HG02571 (cell line): Measurements from ENCODE around the gene TRDN.
A peak's percentile ranks its signal among the peaks of the same experiment; 100 is the strongest.

ENCODE experiments used
- ATAC-seq: cut with Tn5 transposase; IDR thresholded peaks from one replicate; pipeline ENCODE4 v1.9.1; 2021; ENCODE audit warnings: mild to moderate bottlenecking, moderate library complexity; ENCODE audit not compliant: unreplicated experiment

The TRDN gene, protein sequence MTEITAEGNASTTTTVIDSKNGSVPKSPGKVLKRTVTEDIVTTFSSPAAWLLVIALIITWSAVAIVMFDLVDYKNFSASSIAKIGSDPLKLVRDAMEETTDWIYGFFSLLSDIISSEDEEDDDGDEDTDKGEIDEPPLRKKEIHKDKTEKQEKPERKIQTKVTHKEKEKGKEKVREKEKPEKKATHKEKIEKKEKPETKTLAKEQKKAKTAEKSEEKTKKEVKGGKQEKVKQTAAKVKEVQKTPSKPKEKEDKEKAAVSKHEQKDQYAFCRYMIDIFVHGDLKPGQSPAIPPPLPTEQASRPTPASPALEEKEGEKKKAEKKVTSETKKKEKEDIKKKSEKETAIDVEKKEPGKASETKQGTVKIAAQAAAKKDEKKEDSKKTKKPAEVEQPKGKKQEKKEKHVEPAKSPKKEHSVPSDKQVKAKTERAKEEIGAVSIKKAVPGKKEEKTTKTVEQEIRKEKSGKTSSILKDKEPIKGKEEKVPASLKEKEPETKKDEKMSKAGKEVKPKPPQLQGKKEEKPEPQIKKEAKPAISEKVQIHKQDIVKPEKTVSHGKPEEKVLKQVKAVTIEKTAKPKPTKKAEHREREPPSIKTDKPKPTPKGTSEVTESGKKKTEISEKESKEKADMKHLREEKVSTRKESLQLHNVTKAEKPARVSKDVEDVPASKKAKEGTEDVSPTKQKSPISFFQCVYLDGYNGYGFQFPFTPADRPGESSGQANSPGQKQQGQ

DNA sequence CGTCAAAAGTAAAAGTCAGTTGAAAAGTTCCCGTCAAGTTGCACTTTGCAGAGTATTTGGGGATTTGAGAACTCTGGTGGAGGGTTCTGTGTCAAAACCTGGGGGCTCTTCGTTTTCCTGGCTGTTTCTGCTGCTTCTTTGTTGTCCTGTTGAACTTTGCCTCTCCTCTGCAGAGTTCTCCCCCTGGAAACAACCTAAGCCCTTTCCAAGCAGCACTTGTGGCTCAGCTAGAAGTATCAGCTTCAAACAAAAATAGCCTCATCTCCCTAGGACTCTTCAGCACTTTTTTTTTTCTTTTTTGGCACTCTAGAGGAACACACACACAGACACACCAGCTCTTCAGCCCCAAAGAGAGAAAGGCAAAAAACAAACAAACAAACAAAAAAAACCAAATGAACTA, at the start of gene TRDN:
TRDN (minus strand) TSS at position 169 of the 400 bp plus-strand sequence. CDS start 175 bp downstream, outside the sequence.
- ATAC-seq, result no peak

DNA sequence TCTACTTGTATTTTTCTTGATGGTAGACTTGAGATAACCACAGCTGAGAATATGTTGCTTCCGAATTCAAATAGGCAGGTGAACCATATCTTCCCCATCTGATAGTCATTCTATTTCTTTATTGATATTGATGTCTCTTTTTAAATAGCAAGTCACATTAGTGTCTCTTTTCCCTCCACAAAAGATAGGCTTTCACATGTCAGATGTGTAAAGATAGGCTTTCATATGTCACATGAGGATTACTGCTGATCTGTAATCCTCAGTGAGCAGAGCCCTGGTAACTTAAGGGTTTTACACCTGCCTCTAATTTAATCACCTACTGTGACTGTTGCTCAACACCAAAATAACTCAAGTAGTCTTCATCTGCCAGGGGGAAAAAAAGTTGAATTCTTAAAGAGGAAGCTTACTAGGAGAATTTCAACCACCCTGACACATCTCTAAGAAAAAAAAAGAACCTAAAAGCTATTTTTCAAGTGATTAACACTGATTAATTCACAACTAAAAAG, 45.3 kb upstream of the TRDN start:
- ATAC-seq, result no peak

- no peak for ATAC-seq
Measured at GRCh38 chr6:123677897-123678296, 41.1 kb upstream of the TRDN start.

DNA sequence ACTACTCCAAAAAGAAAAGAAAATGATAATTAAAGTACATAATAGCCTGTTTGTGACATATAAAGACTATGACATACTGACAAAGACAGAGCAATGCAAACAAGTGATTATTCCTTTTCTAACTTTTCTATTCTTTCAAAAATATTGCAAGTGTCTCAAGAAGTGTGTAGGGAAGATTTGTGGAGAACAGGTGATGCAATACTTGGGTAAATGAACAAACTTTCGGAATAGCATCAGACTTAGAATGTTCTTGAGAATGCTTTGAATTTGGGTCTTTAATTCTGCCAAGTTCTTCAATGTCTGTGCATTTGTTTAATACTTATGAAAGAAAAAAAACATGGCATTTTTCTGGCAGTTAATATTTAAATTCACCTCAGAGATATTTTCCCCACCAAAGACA, 40.0 kb upstream of the TRDN start:
- ATAC-seq, result no peak

DNA sequence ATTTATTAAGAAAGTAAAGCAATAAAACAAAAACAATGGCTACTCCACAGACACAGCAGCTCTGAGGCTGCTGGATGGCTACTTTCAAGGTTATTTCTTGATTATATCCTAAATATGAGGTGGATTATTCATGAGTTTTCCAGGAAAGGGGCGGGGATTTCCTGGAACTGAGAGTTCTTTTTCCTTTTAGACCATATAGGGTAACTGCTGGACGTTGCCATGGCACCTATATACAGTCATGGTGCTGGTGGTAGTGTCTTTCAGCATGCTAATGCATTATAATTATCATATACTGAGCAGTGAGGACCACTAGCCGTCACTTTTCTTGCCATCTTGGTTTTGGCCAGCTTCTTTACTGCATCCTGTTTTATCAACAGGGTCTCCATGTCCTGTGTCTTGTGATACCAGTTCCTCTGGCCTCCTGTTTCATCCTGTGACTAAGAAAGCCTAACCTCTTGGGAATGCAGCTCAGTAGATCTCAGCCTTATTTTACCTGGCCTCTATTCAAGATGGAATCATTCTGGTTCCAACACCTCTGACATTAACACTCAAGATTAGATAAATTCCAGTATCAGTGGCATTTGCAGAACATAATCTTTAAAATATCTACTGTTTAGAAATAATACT, 32.3 kb upstream of the TRDN start:
- ATAC-seq, result no peak

- ATAC-seq, result no peak
Measured at GRCh38 chr6:123668063-123668462, 31.3 kb upstream of the TRDN start.

GRCh38 chr6:123663436-123663835, 26.7 kb upstream of the TRDN start:
- ATAC-seq, result no peak

- no peak for ATAC-seq
Measured at GRCh38 chr6:123662757-123663156, 26.0 kb upstream of the TRDN start.

DNA sequence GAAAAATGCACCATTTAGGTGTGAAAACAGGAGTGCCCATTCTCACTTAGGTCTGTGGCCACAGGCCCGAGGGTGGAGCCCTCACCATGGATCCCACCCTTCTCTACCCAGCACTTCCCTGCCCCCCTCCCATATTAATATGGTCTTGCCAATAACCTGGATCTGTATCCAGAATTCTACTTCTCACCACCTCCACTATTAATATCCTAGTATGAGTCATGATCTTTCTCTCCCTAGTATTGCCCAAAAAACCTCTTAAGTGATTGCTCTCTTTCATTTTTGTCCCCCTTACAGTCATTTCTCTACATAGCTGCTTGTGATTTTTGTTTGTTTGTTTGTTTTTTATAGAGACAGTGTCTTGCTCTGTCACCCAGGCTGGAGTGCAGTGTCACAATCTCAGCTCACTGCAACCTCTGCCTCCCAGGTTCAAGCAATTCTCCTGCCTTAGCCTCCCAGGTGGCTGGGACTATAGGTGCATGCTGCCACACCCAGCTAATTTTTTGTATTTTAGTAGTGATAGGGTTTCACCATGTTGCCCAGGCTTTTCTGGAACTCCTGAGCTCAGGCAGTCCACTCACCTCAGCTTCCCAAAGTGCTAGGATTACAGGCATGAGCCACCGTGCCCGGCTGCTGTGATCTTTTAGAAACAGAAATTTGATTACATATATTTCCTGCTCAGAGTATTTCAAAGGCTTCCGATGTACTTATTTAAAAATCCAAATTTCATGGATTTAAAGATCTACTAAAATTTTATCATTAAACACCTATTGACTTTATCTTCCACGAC, 24.5 kb upstream of the TRDN start:
- no peak for ATAC-seq

GRCh38 chr6:123659960-123660748, 23.4 kb upstream of the TRDN start:
- ATAC-seq, result no peak

GRCh38 chr6:123658848-123659247, 22.1 kb upstream of the TRDN start:
- no peak for ATAC-seq

DNA sequence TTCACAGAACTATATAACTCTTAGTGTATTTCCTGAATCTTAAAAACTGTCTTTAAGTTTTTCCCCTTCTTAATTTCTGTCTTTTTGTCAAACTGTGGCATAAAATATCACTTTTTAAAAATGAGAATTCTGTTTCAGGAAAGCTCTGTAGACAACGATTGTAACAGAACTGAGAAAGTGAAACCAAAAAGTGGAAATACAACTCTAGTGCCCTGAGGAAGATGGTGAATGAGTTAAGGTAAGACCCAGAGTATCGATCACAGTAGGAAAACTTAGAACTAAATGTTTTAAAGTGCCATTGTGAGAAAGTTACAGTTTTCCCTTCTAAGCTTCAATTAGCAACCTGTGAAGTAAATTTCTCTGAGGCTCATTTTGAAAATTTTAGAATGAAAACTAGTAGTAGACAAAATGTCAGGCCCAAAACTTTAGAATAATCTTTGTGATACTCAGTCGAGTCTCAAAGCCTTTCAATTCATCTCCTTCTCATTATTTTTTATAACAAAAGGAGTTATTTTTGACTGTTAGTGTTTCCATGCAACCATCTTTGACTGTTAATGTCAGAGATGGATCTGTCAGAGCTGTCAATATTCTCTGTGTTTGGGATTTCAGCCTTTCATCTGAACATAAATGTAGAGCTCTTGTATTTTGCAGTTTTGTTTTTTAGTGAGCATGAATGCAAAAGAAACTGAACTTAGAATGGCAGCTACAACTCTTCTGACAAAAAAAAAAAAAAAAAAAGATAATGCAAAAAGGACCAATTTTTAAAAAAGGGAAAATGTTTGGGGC, 19.0 kb upstream of the TRDN start:
- peak; percentile 78 for ATAC-seq

- no peak for ATAC-seq
Measured at GRCh38 chr6:123648723-123649122, 12.0 kb upstream of the TRDN start.

GRCh38 chr6:123648020-123648580, 11.3 kb upstream of the TRDN start:
- no peak for ATAC-seq

DNA sequence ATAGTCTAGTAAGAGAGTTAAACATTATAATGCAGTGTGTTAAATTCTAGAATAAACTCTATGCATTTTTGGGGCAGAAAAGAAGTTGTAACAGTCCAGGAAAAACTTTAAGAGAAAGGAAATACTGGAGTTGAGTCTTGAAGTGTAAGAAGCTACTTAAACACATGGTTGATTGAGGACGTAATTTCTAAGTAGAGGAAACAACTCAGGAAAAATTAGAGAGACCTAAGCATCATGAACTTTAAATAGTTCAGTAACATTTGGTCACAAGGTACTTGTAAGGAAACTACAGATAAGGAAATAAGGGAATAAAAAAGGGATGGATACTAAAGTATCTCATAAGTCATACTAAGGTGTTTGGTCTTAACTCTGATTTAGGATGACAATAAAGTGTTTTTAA, 4.7 kb upstream of the TRDN start:
- no peak for ATAC-seq

DNA sequence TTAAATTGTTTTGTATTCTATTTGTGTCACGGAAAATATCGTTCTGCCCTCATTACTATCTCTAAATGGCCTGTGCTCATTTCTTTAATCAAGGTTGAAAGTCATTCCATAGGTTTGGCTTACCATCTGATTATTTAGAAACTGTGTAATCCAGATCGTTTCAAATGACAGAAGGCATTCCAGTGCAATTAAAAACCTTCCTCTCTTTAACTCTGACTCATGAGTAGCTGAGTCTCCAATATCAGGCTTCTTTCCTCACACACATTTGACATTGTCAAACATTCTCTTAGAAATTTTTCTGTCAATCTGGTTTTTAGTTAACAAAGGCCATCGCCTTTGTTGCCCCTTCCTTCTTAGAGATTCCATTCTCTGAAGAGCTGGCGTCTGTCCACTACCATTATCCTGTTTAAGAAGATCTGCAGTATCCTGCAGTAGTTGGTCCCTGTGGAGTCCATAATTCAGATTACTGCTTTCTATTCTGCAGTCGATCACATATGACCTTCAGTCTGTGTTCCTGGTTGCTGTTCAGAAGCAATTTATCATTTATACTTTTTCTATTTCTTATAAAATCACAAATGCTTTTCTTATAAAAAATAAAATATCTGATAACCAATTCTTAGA, 3.9 kb upstream of the TRDN start:
- no peak for ATAC-seq

DNA sequence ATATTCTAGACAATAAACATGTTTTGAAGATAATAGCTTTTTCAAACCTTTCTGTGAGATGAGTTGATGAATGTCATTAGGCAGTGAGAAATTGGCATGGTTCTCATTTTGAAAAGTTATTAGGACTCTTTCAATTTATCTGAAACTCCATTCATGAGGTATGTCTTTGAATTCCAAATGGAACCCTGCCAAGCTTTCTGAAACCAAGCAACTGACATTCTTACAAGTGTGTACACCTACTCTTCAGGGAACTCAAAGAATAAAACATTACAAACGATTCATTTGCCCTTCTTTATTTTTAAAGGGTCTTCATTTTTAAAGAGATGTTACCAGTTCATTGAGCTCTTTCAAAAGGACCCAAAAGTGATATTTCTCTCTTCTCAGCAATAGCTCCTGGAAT, 2.1 kb upstream of the TRDN start:
- ATAC-seq, result no peak

DNA sequence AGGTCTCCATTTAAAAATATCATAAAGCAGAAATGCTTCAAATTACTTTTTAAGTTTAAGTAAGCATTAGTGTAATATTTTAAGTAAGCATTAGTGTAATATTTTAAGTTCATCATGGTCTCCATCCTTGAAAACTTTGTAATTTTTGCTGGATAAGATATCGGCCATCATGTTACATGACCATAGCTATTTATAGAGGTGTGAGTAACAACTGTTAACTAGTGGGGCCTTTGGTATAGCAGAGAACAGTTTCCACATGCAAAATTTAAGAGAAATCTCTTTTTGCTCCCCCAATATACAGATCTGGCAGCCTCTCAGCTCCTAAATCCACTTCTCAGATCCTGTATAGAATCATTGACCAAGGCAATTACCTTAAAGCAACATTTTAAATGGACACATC, 468 bp downstream of the TRDN start:
- ATAC-seq, result no peak

GRCh38 chr6:123635567-123635966, 1.2 kb downstream of the TRDN start:
- ATAC-seq, result no peak
